ENCODE results near the gene YPEL2. TPM values are rescaled to one million over a fixed set of nuclear protein-coding genes. Genes with fewer than 3 reads are reported as not detected.

The YPEL2 gene
- total RNA-seq, 2 donors from 2014 or later, result 12.8 to 40.3 TPM

GRCh38 chr17:59420901-59421300, 89.4 kb downstream of the YPEL2 start:
- no peaks in the 10 kb centered on the region for H3K9me3 ChIP-seq
- 66% methylated on average over 3 of the region's 3 CpGs for WGBS
- no peaks in the 10 kb centered on the region for H3K27me3 ChIP-seq (replicated peaks; ENCODE audit: insufficient read depth)
- H3K36me3 ChIP-seq, result no peaks in the 10 kb centered on the region
- no peak overlapping the region for H3K27ac ChIP-seq
- no peaks in the 10 kb centered on the region for H3K4me1 ChIP-seq (replicated peaks)
- H3K4me3 ChIP-seq, result no peak overlapping the region
- intact Hi-C loops (cut with DNase I), result no loop called here
- TF ChIP-seq POLR2A (IDR thresholded peaks at IDR 0.05), result no peak
- no peak for TF ChIP-seq POLR2AphosphoS5 (IDR thresholded peaks at IDR 0.05)
- TF ChIP-seq, protein P1, sequence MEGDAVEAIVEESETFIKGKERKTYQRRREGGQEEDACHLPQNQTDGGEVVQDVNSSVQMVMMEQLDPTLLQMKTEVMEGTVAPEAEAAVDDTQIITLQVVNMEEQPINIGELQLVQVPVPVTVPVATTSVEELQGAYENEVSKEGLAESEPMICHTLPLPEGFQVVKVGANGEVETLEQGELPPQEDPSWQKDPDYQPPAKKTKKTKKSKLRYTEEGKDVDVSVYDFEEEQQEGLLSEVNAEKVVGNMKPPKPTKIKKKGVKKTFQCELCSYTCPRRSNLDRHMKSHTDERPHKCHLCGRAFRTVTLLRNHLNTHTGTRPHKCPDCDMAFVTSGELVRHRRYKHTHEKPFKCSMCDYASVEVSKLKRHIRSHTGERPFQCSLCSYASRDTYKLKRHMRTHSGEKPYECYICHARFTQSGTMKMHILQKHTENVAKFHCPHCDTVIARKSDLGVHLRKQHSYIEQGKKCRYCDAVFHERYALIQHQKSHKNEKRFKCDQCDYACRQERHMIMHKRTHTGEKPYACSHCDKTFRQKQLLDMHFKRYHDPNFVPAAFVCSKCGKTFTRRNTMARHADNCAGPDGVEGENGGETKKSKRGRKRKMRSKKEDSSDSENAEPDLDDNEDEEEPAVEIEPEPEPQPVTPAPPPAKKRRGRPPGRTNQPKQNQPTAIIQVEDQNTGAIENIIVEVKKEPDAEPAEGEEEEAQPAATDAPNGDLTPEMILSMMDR (IDR thresholded peaks at IDR 0.05), result no peak
- DNase-seq (ENCODE audit: low spot score), result no peak

GRCh38 chr17:59421722-59422121, 90.3 kb downstream of the YPEL2 start:
- H3K4me3 ChIP-seq, result no peak overlapping the region
- TF ChIP-seq, protein P1 (IDR thresholded peaks at IDR 0.05), result no peak
- TF ChIP-seq POLR2AphosphoS5 (IDR thresholded peaks at IDR 0.05), result no peak
- TF ChIP-seq POLR2A (IDR thresholded peaks at IDR 0.05), result no peak
- no peaks in the 10 kb centered on the region for H3K9me3 ChIP-seq
- WGBS, result 84% methylated on average over 6 of the region's 6 CpGs
- intact Hi-C loops (cut with DNase I), result no loop called here
- no peaks in the 10 kb centered on the region for H3K36me3 ChIP-seq
- no peaks in the 10 kb centered on the region for H3K4me1 ChIP-seq (replicated peaks)
- H3K27me3 ChIP-seq (replicated peaks; ENCODE audit: insufficient read depth), result no peaks in the 10 kb centered on the region
- no peak overlapping the region for H3K27ac ChIP-seq
- DNase-seq (ENCODE audit: low spot score), result no peak

DNA sequence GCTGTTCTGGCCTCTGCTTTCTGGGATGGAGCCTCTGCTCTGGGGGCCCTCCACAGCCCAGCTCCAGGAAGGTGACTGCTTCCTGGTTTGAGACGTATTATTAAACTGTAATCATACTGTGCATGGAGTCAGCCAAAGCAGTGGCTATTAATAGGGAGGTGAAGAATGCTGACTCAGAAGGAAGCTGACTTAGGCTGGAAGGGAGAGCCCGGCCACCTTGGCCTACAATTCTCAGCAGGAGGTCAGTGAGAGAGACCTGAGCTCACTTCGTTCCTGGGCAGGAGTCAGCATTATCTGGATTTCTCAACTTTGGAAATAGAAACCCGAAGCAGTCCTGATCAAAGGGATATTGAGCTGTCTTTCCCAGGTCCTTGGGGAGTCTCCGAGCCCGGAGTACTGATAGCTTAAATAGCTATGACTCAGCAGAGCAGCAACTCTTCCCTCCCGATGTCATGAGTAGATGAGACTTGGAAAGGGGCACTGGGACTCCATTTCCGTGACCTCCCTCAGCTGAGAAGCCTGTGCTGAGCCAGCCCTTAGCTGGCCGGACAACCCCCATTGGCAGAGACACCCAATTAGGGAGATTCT, 91.8 kb downstream of the YPEL2 start:
- Histone ChIP-seq H3K27ac (peak overlapping the region in 1 of 2 donors; percentile 29), H3K27me3 (replicated peaks; ENCODE audit: insufficient read depth) (no peaks in the 10 kb centered on the region), H3K4me1 (replicated peaks) (no peaks in the 10 kb centered on the region), H3K4me3 (no peak overlapping the region), H3K9me3 (no peaks in the 10 kb centered on the region), H3K36me3 (no peaks in the 10 kb centered on the region)
- 61% methylated on average over 9 of the region's 9 CpGs for WGBS
- DNase-seq (ENCODE audit: low spot score), result no peak
- TF ChIP-seq, protein P1 (IDR thresholded peaks at IDR 0.05), result no peak
- TF ChIP-seq POLR2AphosphoS5 (IDR thresholded peaks at IDR 0.05) (no peak), POLR2A (IDR thresholded peaks at IDR 0.05) (no peak)
- intact Hi-C loops (cut with DNase I), result no loop called here

- TF ChIP-seq, protein P1 (IDR thresholded peaks at IDR 0.05), result no peak
- TF ChIP-seq POLR2AphosphoS5 (IDR thresholded peaks at IDR 0.05), result no peak
- TF ChIP-seq POLR2A (IDR thresholded peaks at IDR 0.05), result no peak
- WGBS, result 85% methylated on average over 9 of the region's 9 CpGs
- DNase-seq (ENCODE audit: low spot score), result no peak
- no peaks in the 10 kb centered on the region for H3K27me3 ChIP-seq (replicated peaks; ENCODE audit: insufficient read depth)
- H3K4me1 ChIP-seq (replicated peaks), result no peaks in the 10 kb centered on the region
- intact Hi-C loops (cut with DNase I), result no loop called here
- H3K9me3 ChIP-seq, result no peaks in the 10 kb centered on the region
- H3K4me3 ChIP-seq, result no peak overlapping the region
- peak overlapping the region in 1 of 2 donors; percentile 29 for H3K27ac ChIP-seq
- H3K36me3 ChIP-seq, result no peaks in the 10 kb centered on the region
These were observed 92.4 kb downstream of the YPEL2 start for GRCh38 chr17:59423903-59424302.

GRCh38 chr17:59424331-59424730, 92.9 kb downstream of the YPEL2 start:
- TF ChIP-seq, protein P1 (IDR thresholded peaks at IDR 0.05), result no peak
- TF ChIP-seq POLR2AphosphoS5 (IDR thresholded peaks at IDR 0.05) (no peak), POLR2A (IDR thresholded peaks at IDR 0.05) (no peak)

More at GRCh38 chr17:59424331-59424730, 92.9 kb downstream of the YPEL2 start:
- Histone ChIP-seq H3K4me3 (no peak overlapping the region), H3K27ac (no peak overlapping the region), H3K4me1 (replicated peaks) (no peaks in the 10 kb centered on the region), H3K27me3 (replicated peaks; ENCODE audit: insufficient read depth) (no peaks in the 10 kb centered on the region), H3K36me3 (no peaks in the 10 kb centered on the region), H3K9me3 (no peaks in the 10 kb centered on the region)
- 99% methylated on average over 4 of the region's 4 CpGs for WGBS
- intact Hi-C loops (cut with DNase I), result no loop called here
- DNase-seq (ENCODE audit: low spot score), result no peak

Data from prostate gland (tissue), 2 donors.